Colonic mucosa (tissue), 4 donors: Measurements from ENCODE around the gene KPNB1. TPM values are rescaled to one million over a fixed set of nuclear protein-coding genes. Genes with fewer than 3 reads are reported as not detected.

Source experiments
- DNase-seq: peaks from one replicate; pipeline ENCODE4 v3.0.0-alpha.2; 2020
- H3K27ac ChIP-seq: fragments of 200-600 bp; one replicate; pipeline ENCODE4 v1.8.0; 2021
- H3K27me3 ChIP-seq: fragments of 200-600 bp; one replicate; pipeline ENCODE4 v1.8.0; 2021
- H3K36me3 ChIP-seq: fragments of 200-600 bp; one replicate; pipeline ENCODE4 v1.8.0; 2021
- H3K4me1 ChIP-seq: fragments of 200-600 bp; one replicate; pipeline ENCODE4 v1.8.0; 2021; ENCODE audit warnings: mild to moderate bottlenecking
- H3K4me3 ChIP-seq: fragments of 200-600 bp; one replicate; pipeline ENCODE4 v1.8.0; 2021
- H3K9ac ChIP-seq, 2 donors: one replicate each; pipeline ENCODE4 v1.7.0; 2013; ENCODE audit warnings: control low read depth in 2 of 2, low read depth in 2 of 2, low read length in 2 of 2
- H3K9me3 ChIP-seq: fragments of 200-600 bp; one replicate; pipeline ENCODE4 v1.8.0; 2021
- CTCF ChIP-seq: fragments of 200-600 bp; IDR thresholded peaks from one replicate; pipeline ENCODE4 v1.8.0; 2022; ENCODE audit warnings: antibody characterized with exemption, mild to moderate bottlenecking
- intact Hi-C: fragments of 100-400 bp; cut with DNase I; formaldehyde crosslinking; loops from one replicate; pipeline ENCODE4 v1.14.1; 2022
- total RNA-seq, 2 donors: library from RNA; stranded (reverse); fragmentation: NEBNext Ultra II Directional in 1 of 2; extraction: Animal tissue kit (Norgen Biotek cat#: 25700) in 1 of 2; gene quantifications; one replicate each; pipeline ENCODE4 v1.2.1, GENCODE V29; 2021
- donor health status: healthy.
- donor health status: DM: no; HTN: no; CAD: no.
- donor health status: DM: no; HTN: no; CAD: no.

Gene KPNB1
- total RNA-seq, 2 donors from 2014 or later, result 247 to 356 TPM

GRCh38 chr17:47636273-47637030 is 13.3 kb upstream of the KPNB1 start:
- TF ChIP-seq CTCF, result no peak
- no peaks in the 10 kb centered on the region for H3K27me3 ChIP-seq
- no peaks in the 10 kb centered on the region for H3K4me1 ChIP-seq
- no peaks in the 10 kb centered on the region for H3K9me3 ChIP-seq
- DNase-seq, result no peak
- intact Hi-C loops, result no loop called here
- H3K4me3 ChIP-seq, result no peak overlapping the region
- no peak overlapping the region for H3K9ac ChIP-seq
- H3K27ac ChIP-seq, result no peak overlapping the region
- H3K36me3 ChIP-seq, result no peaks in the 10 kb centered on the region

- no peak overlapping the region for H3K9ac ChIP-seq
- no peaks in the 10 kb centered on the region for H3K4me1 ChIP-seq
- DNase-seq, result no peak
- no peaks in the 10 kb centered on the region for H3K27me3 ChIP-seq
- no peaks in the 10 kb centered on the region for H3K9me3 ChIP-seq
- no peak overlapping the region for H3K27ac ChIP-seq
- intact Hi-C loops, result no loop called here
- no peak for TF ChIP-seq CTCF
- H3K36me3 ChIP-seq, result no peaks in the 10 kb centered on the region
- no peak overlapping the region for H3K4me3 ChIP-seq
Measured at GRCh38 chr17:47638903-47639302, 10.8 kb upstream of the KPNB1 start.

GRCh38 chr17:47640076-47640475 is 9.6 kb upstream of the KPNB1 start:
- Histone ChIP-seq H3K9ac (no peak overlapping the region), H3K4me1 (no peaks in the 10 kb centered on the region), H3K36me3 (no peaks in the 10 kb centered on the region), H3K4me3 (no peak overlapping the region), H3K9me3 (no peaks in the 10 kb centered on the region), H3K27ac (no peak overlapping the region), H3K27me3 (no peaks in the 10 kb centered on the region)
- no peak for TF ChIP-seq CTCF
- intact Hi-C loops, result no loop called here
- no peak for DNase-seq

GRCh38 chr17:47641202-47641601 is 8.5 kb upstream of the KPNB1 start:
- no peak for TF ChIP-seq CTCF
- H3K9ac ChIP-seq, result no peak overlapping the region
- intact Hi-C loops, result no loop called here
- DNase-seq, result no peak
- no peak overlapping the region for H3K27ac ChIP-seq
- H3K27me3 ChIP-seq, result no peaks in the 10 kb centered on the region
- no peaks in the 10 kb centered on the region for H3K36me3 ChIP-seq
- H3K9me3 ChIP-seq, result no peaks in the 10 kb centered on the region
- H3K4me3 ChIP-seq, result no peak overlapping the region
- no peaks in the 10 kb centered on the region for H3K4me1 ChIP-seq

GRCh38 chr17:47643116-47643515 is 6.6 kb upstream of the KPNB1 start:
- intact Hi-C loops, result no loop called here
- no peak for TF ChIP-seq CTCF
- no peaks in the 10 kb centered on the region for H3K9me3 ChIP-seq
- no peak for DNase-seq
- no peak overlapping the region for H3K9ac ChIP-seq
- no peaks in the 10 kb centered on the region for H3K27me3 ChIP-seq
- H3K36me3 ChIP-seq, result no peaks in the 10 kb centered on the region
- no peaks in the 10 kb centered on the region for H3K4me1 ChIP-seq
- no peak overlapping the region for H3K4me3 ChIP-seq
- no peak overlapping the region for H3K27ac ChIP-seq
